Erythroblast (primary cell): ENCODE measurements around the gene ADARB1.

Source experiments
- GATA1 ChIP-seq: IDR thresholded peaks from 2 replicates; pipeline ENCODE4 v1.6.1; 2011; ENCODE audit warnings: low read depth, mild to moderate bottlenecking, control low read depth, low read length, moderate library complexity
- POLR2A ChIP-seq: IDR thresholded peaks from 2 replicates; pipeline ENCODE4 v1.6.1; 2011; ENCODE audit warnings: mild to moderate bottlenecking, low read length

GRCh38 chr21:45155910-45156309 is 81.5 kb downstream of the ADARB1 start:
- TF ChIP-seq POLR2A (no peak), GATA1 (no peak)
